ENCODE data around the gene POLR1E. TPM values are rescaled to one million over a fixed set of nuclear protein-coding genes. Genes with fewer than 3 reads are reported as not detected.

Gene POLR1E
- total and polyA plus RNA-seq, 2 of the 8 experiments (the other 6 are each of a cell fraction or from before 2014, with no cell fraction given), result 16.0 to 40.0 TPM

DNA sequence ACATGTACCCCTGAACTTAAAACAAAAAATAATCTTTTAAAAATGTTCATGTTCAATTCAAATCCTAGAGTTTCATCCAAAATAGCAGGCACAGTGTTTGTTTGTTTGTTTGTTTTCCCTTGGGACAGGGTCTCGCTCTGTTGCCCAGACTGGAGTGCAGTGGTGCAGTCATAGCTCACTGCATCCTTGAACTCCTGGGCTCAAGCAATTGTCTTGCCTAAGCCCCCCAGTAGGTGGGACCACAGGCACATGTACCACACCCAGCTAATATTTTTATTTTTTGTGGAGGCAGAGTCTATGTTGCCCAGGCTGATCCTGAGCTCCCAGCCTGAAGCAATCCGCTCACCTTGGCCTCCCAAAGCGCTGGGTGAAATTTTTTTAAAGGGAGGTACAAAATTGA lies 5.0 kb upstream of the POLR1E start:
- TF ChIP-seq TAF1 (IDR thresholded peaks at IDR 0.05; ENCODE audit: low read depth, low read length) (no peak), E2F6 (IDR thresholded peaks at IDR 0.05) (no peak), JUN (IDR thresholded peaks at IDR 0.05; ENCODE audit: low read depth, low read length) (no peak), KDM1A (IDR thresholded peaks at IDR 0.05; ENCODE audit: borderline replicate concordance, low read length) (no peak), ZNF274 (IDR thresholded peaks at IDR 0.05; ENCODE audit: borderline replicate concordance, extremely low read depth, low read length) (no peak), SRF (IDR thresholded peaks at IDR 0.05; ENCODE audit: low read depth, low read length) (no peak), SAP30 (IDR thresholded peaks at IDR 0.05; ENCODE audit: insufficient read depth, insufficient replicate concordance, low read length) (no peak)
- TF ChIP-seq, protein P1, sequence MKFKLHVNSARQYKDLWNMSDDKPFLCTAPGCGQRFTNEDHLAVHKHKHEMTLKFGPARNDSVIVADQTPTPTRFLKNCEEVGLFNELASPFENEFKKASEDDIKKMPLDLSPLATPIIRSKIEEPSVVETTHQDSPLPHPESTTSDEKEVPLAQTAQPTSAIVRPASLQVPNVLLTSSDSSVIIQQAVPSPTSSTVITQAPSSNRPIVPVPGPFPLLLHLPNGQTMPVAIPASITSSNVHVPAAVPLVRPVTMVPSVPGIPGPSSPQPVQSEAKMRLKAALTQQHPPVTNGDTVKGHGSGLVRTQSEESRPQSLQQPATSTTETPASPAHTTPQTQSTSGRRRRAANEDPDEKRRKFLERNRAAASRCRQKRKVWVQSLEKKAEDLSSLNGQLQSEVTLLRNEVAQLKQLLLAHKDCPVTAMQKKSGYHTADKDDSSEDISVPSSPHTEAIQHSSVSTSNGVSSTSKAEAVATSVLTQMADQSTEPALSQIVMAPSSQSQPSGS (IDR thresholded peaks at IDR 0.05; ENCODE audit: low read length), result no peak
- H2AK5ac ChIP-seq (ENCODE audit: low read depth, low read length), result no peak overlapping the region
- DNase-seq (ENCODE audit: low read depth in 1 of 2, low spot score in 2 of 2) (no peak), FAIRE-seq (no peak)
- H3K4me2 ChIP-seq (ENCODE audit: insufficient read depth in 1 of 2, low read depth in 2 of 2, low read length in 2 of 2), result no peak overlapping the region
- no peak overlapping the region for H3K4ac ChIP-seq (replicated peaks; ENCODE audit: insufficient read length, low read depth, low read length)
- H3K79me1 ChIP-seq (ENCODE audit: low read depth, low read length), result no peaks in the 10 kb centered on the region
- no peak overlapping the region for H3K18ac ChIP-seq (ENCODE audit: extremely low read depth, low read length)
- CTCF ChIA-PET (ENCODE audit: partially characterized antibody), result interaction anchor here (1.3 to 1.7 kb wide), 4 partner anchors 27 to 36 kb away, joined by 4 to 6 read pairs (median 6); no protein-coding TSS in a partner anchor
- no peak overlapping the region for H3K23ac ChIP-seq (ENCODE audit: insufficient read length)
- no peak overlapping the region for H3K9ac ChIP-seq (replicated peaks in 1 of 4; ENCODE audit: extremely low read depth in 1 of 4, low read depth in 3 of 4, low read length in 3 of 4)
- no peaks in the 10 kb centered on the region for H3K27me3 ChIP-seq (replicated peaks in 1 of 4; ENCODE audit: control insufficient read depth in 3 of 4, extremely low read depth in 1 of 4, insufficient read depth in 3 of 4, low read length in 3 of 4)
- no peaks in the 10 kb centered on the region for H3K9me3 ChIP-seq (ENCODE audit: insufficient read depth in 2 of 2, low read depth in 1 of 2, low read length in 1 of 2)
- H4K5ac ChIP-seq (ENCODE audit: insufficient read length, low read depth, low read length), result no peak overlapping the region
- POLR2A ChIA-PET (ENCODE audit: partially characterized antibody), result interaction anchor here (0.8 to 2.8 kb wide), 4 partner anchors 12 to 95 kb away, joined by 3 to 11 read pairs (median 8); no protein-coding TSS in a partner anchor
- peaks cover 0 to 4% (median 2%) of the 10 kb centered on the region in 4 experiments; a peak in 3 of 7 replicates for H3K4me1 ChIP-seq (replicated peaks in 1 of 4; ENCODE audit: control insufficient read depth in 3 of 4, insufficient read depth in 4 of 4, low read length in 3 of 4)
- H3K56ac ChIP-seq (replicated peaks; ENCODE audit: insufficient read length, low read depth, low read length), result no peak overlapping the region
- H3K36me3 ChIP-seq (ENCODE audit: control insufficient read depth in 2 of 4, insufficient read depth in 4 of 4, low read length in 3 of 4), result no peaks in the 10 kb centered on the region
- no peak overlapping the region for H4K8ac ChIP-seq (ENCODE audit: extremely low read depth, insufficient read depth, low read length)
- H4K20me1 ChIP-seq (replicated peaks in 1 of 2; ENCODE audit: control insufficient read depth in 1 of 2, insufficient read depth in 2 of 2, low read length in 2 of 2), result no peaks in the 10 kb centered on the region
- no peak overlapping the region for H2BK12ac ChIP-seq (ENCODE audit: low read depth, low read length)
- no peak overlapping the region for H3K27ac ChIP-seq (ENCODE audit: low read depth, low read length)
- H3K4me3 ChIP-seq (ENCODE audit: extremely low read depth in 1 of 4, insufficient read depth in 2 of 4, low read depth in 3 of 4, low read length in 4 of 4), result no peak overlapping the region
- no peak overlapping the region for H2BK15ac ChIP-seq (ENCODE audit: low read length)
- H2BK20ac ChIP-seq (ENCODE audit: low read length), result no peak overlapping the region
- no peaks in the 10 kb centered on the region for H3K79me2 ChIP-seq (ENCODE audit: control insufficient read depth in 1 of 2, insufficient read depth in 2 of 2, low read length in 2 of 2)
- H2BK5ac ChIP-seq (ENCODE audit: low read depth, low read length), result no peak overlapping the region
- H4K91ac ChIP-seq (replicated peaks; ENCODE audit: insufficient read length, low read length), result no peak overlapping the region
- no peaks in the 10 kb centered on the region; the same call in 1 of the 2 replicates for H3K23me2 ChIP-seq (ENCODE audit: low read depth, low read length)
- 95% methylated on average over 3 of the region's 3 CpGs; no CpG with 5 or more reads in 1 of the 2 experiments for WGBS, 2 experiments (ENCODE audit: extremely low coverage in 1 of 2, insufficient coverage in 1 of 2, insufficient read length in 1 of 2, insufficient replicate concordance in 2 of 2, low coverage in 1 of 2, low lambda C conversion rate in 2 of 2, missing lambda C conversion rate in 1 of 2)
- H3K14ac ChIP-seq (ENCODE audit: insufficient read length), result no peak overlapping the region
- H2BK120ac ChIP-seq (replicated peaks; ENCODE audit: low read depth, low read length), result no peak overlapping the region
- H2AFZ ChIP-seq (ENCODE audit: low read length), result no peak overlapping the region

All from H1 (cell line).